ENCODE data around the gene RSBN1L.

The RSBN1L gene

GRCh38 chr7:77727936-77728701, 31.9 kb downstream of the RSBN1L start:
- no peak overlapping the region for H3K4me3 ChIP-seq (ENCODE audit: insufficient read depth, low read depth, low read length)
- WGBS, 2 experiments = 54 to 55% methylated on average over 8 of the region's 8 CpGs
- peaks cover 14% of the 10 kb centered on the region for H3K4me1 ChIP-seq (ENCODE audit: control insufficient read depth, insufficient read depth, low read length)

GRCh38 chr7:77729574-77730348, 33.5 kb downstream of the RSBN1L start:
- H3K9me3 ChIP-seq (ENCODE audit: control insufficient read depth, low read length) = no peaks in the 10 kb centered on the region
- no peak overlapping the region for H3K27ac ChIP-seq (ENCODE audit: insufficient read depth, low read depth, low read length, poor library complexity, severe bottlenecking)
- no peaks in the 10 kb centered on the region for H3K36me3 ChIP-seq (ENCODE audit: control insufficient read depth, insufficient read depth, low read length)
- peaks cover 14% of the 10 kb centered on the region for H3K4me1 ChIP-seq (ENCODE audit: control insufficient read depth, insufficient read depth, low read length)
- H3K27me3 ChIP-seq (ENCODE audit: control insufficient read depth, insufficient read depth, low read length, poor library complexity, severe bottlenecking) = no peaks in the 10 kb centered on the region
- 91 to 97% methylated on average over 2 to 3 of the region's 3 CpGs for WGBS, 2 experiments
- H3K4me3 ChIP-seq (ENCODE audit: insufficient read depth, low read depth, low read length) = no peak overlapping the region

More at GRCh38 chr7:77727936-77728701, 31.9 kb downstream of the RSBN1L start:
- H3K27me3 ChIP-seq (ENCODE audit: control insufficient read depth, insufficient read depth, low read length, poor library complexity, severe bottlenecking) = no peaks in the 10 kb centered on the region
- H3K9me3 ChIP-seq (ENCODE audit: control insufficient read depth, low read length) = no peaks in the 10 kb centered on the region
- peak overlapping the region; percentile 80 for H3K27ac ChIP-seq (ENCODE audit: insufficient read depth, low read depth, low read length, poor library complexity, severe bottlenecking)
- H3K36me3 ChIP-seq (ENCODE audit: control insufficient read depth, insufficient read depth, low read length) = no peaks in the 10 kb centered on the region

GRCh38 chr7:77731716-77732115, 35.5 kb downstream of the RSBN1L start:
- Histone ChIP-seq H3K27me3 (ENCODE audit: control insufficient read depth, insufficient read depth, low read length, poor library complexity, severe bottlenecking) (no peaks in the 10 kb centered on the region), H3K9me3 (ENCODE audit: control insufficient read depth, low read length) (no peaks in the 10 kb centered on the region), H3K4me3 (ENCODE audit: insufficient read depth, low read depth, low read length) (no peak overlapping the region), H3K4me1 (ENCODE audit: control insufficient read depth, insufficient read depth, low read length) (peaks cover 14% of the 10 kb centered on the region), H3K36me3 (ENCODE audit: control insufficient read depth, insufficient read depth, low read length) (no peaks in the 10 kb centered on the region), H3K27ac (ENCODE audit: insufficient read depth, low read depth, low read length, poor library complexity, severe bottlenecking) (no peak overlapping the region)
- 100% methylated on average over 1 of the region's 1 CpG; no CpG with 5 or more reads in 1 of the 2 experiments for WGBS, 2 experiments

GRCh38 chr7:77734659-77735421, 38.6 kb downstream of the RSBN1L start:
- Histone ChIP-seq H3K9me3 (ENCODE audit: control insufficient read depth, low read length) (no peaks in the 10 kb centered on the region), H3K27ac (ENCODE audit: insufficient read depth, low read depth, low read length, poor library complexity, severe bottlenecking) (no peak overlapping the region), H3K4me3 (ENCODE audit: insufficient read depth, low read depth, low read length) (no peak overlapping the region), H3K27me3 (ENCODE audit: control insufficient read depth, insufficient read depth, low read length, poor library complexity, severe bottlenecking) (no peaks in the 10 kb centered on the region), H3K4me1 (ENCODE audit: control insufficient read depth, insufficient read depth, low read length) (no peaks in the 10 kb centered on the region), H3K36me3 (ENCODE audit: control insufficient read depth, insufficient read depth, low read length) (no peaks in the 10 kb centered on the region)
- 87 to 90% methylated on average over 7 to 9 of the region's 9 CpGs for WGBS, 2 experiments

- no peak overlapping the region for H3K27ac ChIP-seq (ENCODE audit: insufficient read depth, low read depth, low read length, poor library complexity, severe bottlenecking)
- H3K9me3 ChIP-seq (ENCODE audit: control insufficient read depth, low read length) = no peaks in the 10 kb centered on the region
- no peaks in the 10 kb centered on the region for H3K36me3 ChIP-seq (ENCODE audit: control insufficient read depth, insufficient read depth, low read length)
- WGBS, 2 experiments = 94 to 100% methylated on average over 1 of the region's 1 CpG
- no peaks in the 10 kb centered on the region for H3K27me3 ChIP-seq (ENCODE audit: control insufficient read depth, insufficient read depth, low read length, poor library complexity, severe bottlenecking)
- H3K4me3 ChIP-seq (ENCODE audit: insufficient read depth, low read depth, low read length) = no peak overlapping the region
- H3K4me1 ChIP-seq (ENCODE audit: control insufficient read depth, insufficient read depth, low read length) = no peaks in the 10 kb centered on the region
Measured at GRCh38 chr7:77735457-77735856, 39.2 kb downstream of the RSBN1L start.

- Histone ChIP-seq H3K9me3 (ENCODE audit: control insufficient read depth, low read length) (no peaks in the 10 kb centered on the region), H3K4me1 (ENCODE audit: control insufficient read depth, insufficient read depth, low read length) (no peaks in the 10 kb centered on the region), H3K36me3 (ENCODE audit: control insufficient read depth, insufficient read depth, low read length) (no peaks in the 10 kb centered on the region), H3K27me3 (ENCODE audit: control insufficient read depth, insufficient read depth, low read length, poor library complexity, severe bottlenecking) (no peaks in the 10 kb centered on the region), H3K27ac (ENCODE audit: insufficient read depth, low read depth, low read length, poor library complexity, severe bottlenecking) (no peak overlapping the region), H3K4me3 (ENCODE audit: insufficient read depth, low read depth, low read length) (no peak overlapping the region)
- WGBS, 2 experiments = 95 to 97% methylated on average over 4 to 5 of the region's 5 CpGs
Measured at GRCh38 chr7:77736991-77737390, 40.7 kb downstream of the RSBN1L start.

GRCh38 chr7:77738382-77738781, 42.1 kb downstream of the RSBN1L start:
- no peaks in the 10 kb centered on the region for H3K9me3 ChIP-seq (ENCODE audit: control insufficient read depth, low read length)
- no peak overlapping the region for H3K4me3 ChIP-seq (ENCODE audit: insufficient read depth, low read depth, low read length)
- H3K4me1 ChIP-seq (ENCODE audit: control insufficient read depth, insufficient read depth, low read length) = no peaks in the 10 kb centered on the region
- no peaks in the 10 kb centered on the region for H3K27me3 ChIP-seq (ENCODE audit: control insufficient read depth, insufficient read depth, low read length, poor library complexity, severe bottlenecking)
- no peak overlapping the region for H3K27ac ChIP-seq (ENCODE audit: insufficient read depth, low read depth, low read length, poor library complexity, severe bottlenecking)
- WGBS, 2 experiments = 94 to 100% methylated on average over 1 of the region's 1 CpG
- H3K36me3 ChIP-seq (ENCODE audit: control insufficient read depth, insufficient read depth, low read length) = no peaks in the 10 kb centered on the region

- Histone ChIP-seq H3K4me1 (ENCODE audit: control insufficient read depth, insufficient read depth, low read length) (no peaks in the 10 kb centered on the region), H3K4me3 (ENCODE audit: insufficient read depth, low read depth, low read length) (no peak overlapping the region), H3K27ac (ENCODE audit: insufficient read depth, low read depth, low read length, poor library complexity, severe bottlenecking) (no peak overlapping the region), H3K27me3 (ENCODE audit: control insufficient read depth, insufficient read depth, low read length, poor library complexity, severe bottlenecking) (no peaks in the 10 kb centered on the region), H3K9me3 (ENCODE audit: control insufficient read depth, low read length) (no peaks in the 10 kb centered on the region), H3K36me3 (ENCODE audit: control insufficient read depth, insufficient read depth, low read length) (no peaks in the 10 kb centered on the region)
- 94 to 97% methylated on average over 3 of the region's 3 CpGs for WGBS, 2 experiments
Measured at GRCh38 chr7:77738871-77739270, 42.6 kb downstream of the RSBN1L start.

GRCh38 chr7:77740257-77740656, 44.0 kb downstream of the RSBN1L start:
- Histone ChIP-seq H3K4me1 (ENCODE audit: control insufficient read depth, insufficient read depth, low read length) (no peaks in the 10 kb centered on the region), H3K27me3 (ENCODE audit: control insufficient read depth, insufficient read depth, low read length, poor library complexity, severe bottlenecking) (no peaks in the 10 kb centered on the region), H3K4me3 (ENCODE audit: insufficient read depth, low read depth, low read length) (no peak overlapping the region), H3K9me3 (ENCODE audit: control insufficient read depth, low read length) (no peaks in the 10 kb centered on the region), H3K36me3 (ENCODE audit: control insufficient read depth, insufficient read depth, low read length) (no peaks in the 10 kb centered on the region), H3K27ac (ENCODE audit: insufficient read depth, low read depth, low read length, poor library complexity, severe bottlenecking) (no peak overlapping the region)
- WGBS, 2 experiments = 93 to 100% methylated on average over 1 of the region's 1 CpG

GRCh38 chr7:77743518-77743917, 47.3 kb downstream of the RSBN1L start:
- no CpG with 5 or more reads among the region's 1 CpG for WGBS, 2 experiments
- H3K27ac ChIP-seq (ENCODE audit: insufficient read depth, low read depth, low read length, poor library complexity, severe bottlenecking) = no peak overlapping the region
- H3K27me3 ChIP-seq (ENCODE audit: control insufficient read depth, insufficient read depth, low read length, poor library complexity, severe bottlenecking) = no peaks in the 10 kb centered on the region
- H3K9me3 ChIP-seq (ENCODE audit: control insufficient read depth, low read length) = no peaks in the 10 kb centered on the region
- H3K36me3 ChIP-seq (ENCODE audit: control insufficient read depth, insufficient read depth, low read length) = no peaks in the 10 kb centered on the region
- no peaks in the 10 kb centered on the region for H3K4me1 ChIP-seq (ENCODE audit: control insufficient read depth, insufficient read depth, low read length)
- no peak overlapping the region for H3K4me3 ChIP-seq (ENCODE audit: insufficient read depth, low read depth, low read length)

Measured in ectodermal cell (in vitro differentiated cells).